ENCODE results near the gene PRRT3.
A peak's percentile ranks its signal among the peaks of the same experiment; 100 is the strongest.

Gene PRRT3

GRCh38 chr3:9951962-9952805, at the start of gene PRRT3:
PRRT3 (minus strand) TSS chr3:9952408; CDS start chr3:9950115, 2,293 bp downstream.
- DNase-seq: peak; percentile 22 to 31

GRCh38 chr3:10000686-10001085, 48.5 kb upstream of the PRRT3 start:
- DNase-seq: no peak

GRCh38 chr3:9994086-9994844, 42.1 kb upstream of the PRRT3 start:
- DNase-seq: no peak

GRCh38 chr3:9986230-9986725, 34.1 kb upstream of the PRRT3 start:
- no peak for DNase-seq

- DNase-seq: no peak
These were observed 28.0 kb upstream of the PRRT3 start for GRCh38 chr3:9980251-9980650.

- no peak for DNase-seq
These were observed 26.6 kb upstream of the PRRT3 start for GRCh38 chr3:9978710-9979305.

GRCh38 chr3:9976721-9977709, 24.8 kb upstream of the PRRT3 start:
- no peak for DNase-seq

GRCh38 chr3:9970020-9970652, 17.9 kb upstream of the PRRT3 start:
- no peak for DNase-seq

- no peak for DNase-seq
These were observed 17.4 kb upstream of the PRRT3 start for GRCh38 chr3:9969632-9970019.

- no peak for DNase-seq
These were observed 14.6 kb upstream of the PRRT3 start for GRCh38 chr3:9966841-9967240.

GRCh38 chr3:9965200-9965875, 13.1 kb upstream of the PRRT3 start:
- DNase-seq: no peak

- no peak for DNase-seq
These were observed 5.0 kb upstream of the PRRT3 start for GRCh38 chr3:9957214-9957613.

- DNase-seq: no peak
These were observed 3.6 kb upstream of the PRRT3 start for GRCh38 chr3:9955611-9956352.

- DNase-seq: no peak
These were observed 2.9 kb upstream of the PRRT3 start for GRCh38 chr3:9955067-9955502.

- no peak for DNase-seq
These were observed 628 bp downstream of the PRRT3 start for GRCh38 chr3:9951598-9951961.

- no peak for DNase-seq
These were observed 1.1 kb downstream of the PRRT3 start for GRCh38 chr3:9951126-9951525.

- no peak for DNase-seq
These were observed 2.6 kb downstream of the PRRT3 start for GRCh38 chr3:9949626-9950025.

- DNase-seq: no peak
These were observed 3.1 kb downstream of the PRRT3 start for GRCh38 chr3:9949115-9949514.

GRCh38 chr3:9948586-9948985, 3.6 kb downstream of the PRRT3 start:
- DNase-seq: no peak

All from NCI-H1930 (cell line).